GM23338 (cell line): ENCODE results near the gene YTHDC2. TPM values are rescaled to one million over a fixed set of nuclear protein-coding genes. Genes with fewer than 3 reads are reported as not detected.

Experiments used
- ATAC-seq: fragments of 200-7000 bp; cut with Tn5 transposase; 3 replicates; pipeline ENCODE4 v1.9.1; 2020
- DNase-seq: peaks from one replicate; pipeline ENCODE4 v3.0.0-alpha.2; 2015; ENCODE audit warnings: low spot score
- H2AFZ ChIP-seq: fragments of 200-600 bp; sonication (generic); 2 replicates; pipeline ENCODE4 v1.8.0; 2016; ENCODE audit warnings: antibody characterized with exemption, mild to moderate bottlenecking, moderate library complexity
- H3F3A ChIP-seq: fragments of 200-600 bp; sonication (generic); replicated peaks from 2 replicates; pipeline ENCODE4 v1.8.0; 2017; ENCODE audit warnings: antibody characterized with exemption, mixed run types, low read depth
- H3K27ac ChIP-seq: fragments of 200-600 bp; sonication (generic); 2 replicates; pipeline ENCODE4 v1.6.1; 2016; ENCODE audit warnings: low read depth
- H3K27me3 ChIP-seq: fragments of 200-600 bp; sonication (generic); 2 replicates; pipeline ENCODE4 v1.8.0; 2016; ENCODE audit warnings: mild to moderate bottlenecking, mixed run types, moderate library complexity; ENCODE audit not compliant: insufficient read depth
- H3K36me3 ChIP-seq: fragments of 200-600 bp; sonication (generic); 2 replicates; pipeline ENCODE4 v1.8.0; 2016; ENCODE audit warnings: mild to moderate bottlenecking; ENCODE audit not compliant: insufficient read depth
- H3K4me1 ChIP-seq: fragments of 200-600 bp; sonication (generic); 2 replicates; pipeline ENCODE4 v1.8.0; 2016; ENCODE audit warnings: mild to moderate bottlenecking, moderate library complexity; ENCODE audit not compliant: insufficient read depth
- H3K4me2 ChIP-seq: fragments of 200-600 bp; sonication (generic); 2 replicates; pipeline ENCODE4 v1.7.1; 2017; ENCODE audit warnings: mixed run types
- H3K4me3 ChIP-seq: fragments of 200-600 bp; sonication (generic); 2 replicates; pipeline ENCODE4 v1.6.1; 2016; ENCODE audit warnings: mixed run types
- H3K79me2 ChIP-seq: fragments of 200-600 bp; sonication (generic); replicated peaks from 2 replicates; pipeline ENCODE4 v1.8.0; 2017; ENCODE audit warnings: mild to moderate bottlenecking; ENCODE audit not compliant: insufficient read depth
- H3K9me2 ChIP-seq: fragments of 200-600 bp; sonication (generic); 2 replicates; pipeline ENCODE4 v1.8.0; 2017; ENCODE audit not compliant: insufficient read depth
- H4K20me1 ChIP-seq: fragments of 200-600 bp; sonication (generic); replicated peaks from 2 replicates; pipeline ENCODE4 v1.8.0; 2017; ENCODE audit warnings: mild to moderate bottlenecking; ENCODE audit not compliant: insufficient read depth
- H3K27ac Mint-ChIP-seq: 2 replicates; pipeline ENCODE4 v1.8.0; 2020; ENCODE audit warnings: inconsistent platforms, mild to moderate bottlenecking, moderate library complexity, mixed read lengths
- H3K27me3 Mint-ChIP-seq: 3 replicates; pipeline ENCODE4 v1.8.0; 2022; ENCODE audit warnings: low read depth, mild to moderate bottlenecking, moderate library complexity, mixed read lengths, inconsistent platforms; ENCODE audit not compliant: insufficient read depth, poor library complexity
- H3K36me3 Mint-ChIP-seq: 3 replicates; pipeline ENCODE4 v1.8.0; 2021; ENCODE audit warnings: low read depth, mild to moderate bottlenecking, inconsistent platforms, moderate library complexity, mixed read lengths
- H3K4me1 Mint-ChIP-seq: 3 replicates; pipeline ENCODE4 v1.8.0; 2020; ENCODE audit warnings: mild to moderate bottlenecking, inconsistent platforms, mixed read lengths
- H3K4me3 Mint-ChIP-seq: 3 replicates; pipeline ENCODE4 v1.8.0; 2021; ENCODE audit warnings: moderate library complexity, mild to moderate bottlenecking, inconsistent platforms, mixed read lengths
- H3K9me3 Mint-ChIP-seq: 3 replicates; pipeline ENCODE4 v1.8.0; 2020; ENCODE audit warnings: moderate library complexity, mild to moderate bottlenecking, inconsistent platforms, mixed read lengths
- CREB1 ChIP-seq: fragments of 250-450 bp; sonication (Bioruptor Pico); IDR thresholded peaks from 2 replicates; pipeline ENCODE4 v1.5.0; 2020; ENCODE audit warnings: low read depth, mild to moderate bottlenecking, moderate library complexity
- EZH2 ChIP-seq: fragments of 200-600 bp; sonication (generic); IDR thresholded peaks from one replicate; pipeline ENCODE4 v1.8.0; 2017; ENCODE audit warnings: antibody characterized with exemption, mild to moderate bottlenecking, low read depth; ENCODE audit not compliant: unreplicated experiment
- EZH2phosphoT487 ChIP-seq: fragments of 200-600 bp; sonication (generic); IDR thresholded peaks from one replicate; pipeline ENCODE4 v1.8.1; 2018; ENCODE audit warnings: antibody characterized with exemption; ENCODE audit not compliant: unreplicated experiment
- JUNB ChIP-seq: IDR thresholded peaks from one replicate; pipeline ENCODE4 v1.6.1; 2016; ENCODE audit warnings: antibody characterized with exemption; ENCODE audit not compliant: unreplicated experiment
- POLR2AphosphoS5 ChIP-seq: IDR thresholded peaks from 2 replicates; pipeline ENCODE4 v1.6.1; 2016; ENCODE audit warnings: antibody characterized with exemption, low read depth
- STAT1 ChIP-seq: IDR thresholded peaks from one replicate; pipeline ENCODE4 v1.6.1; 2016; ENCODE audit warnings: antibody characterized with exemption; ENCODE audit not compliant: unreplicated experiment
- ZNF331 ChIP-seq: fragments of 250-450 bp; sonication (Bioruptor Pico); IDR thresholded peaks from 2 replicates; pipeline ENCODE4 v1.5.0; 2020; ENCODE audit warnings: low read depth, mild to moderate bottlenecking, moderate library complexity
- long read RNA-seq: library from polyadenylated mRNA; unstranded; transcript quantifications from one replicate; pipeline ENCODE4 v2.0.0, GENCODE V29; 2020; ENCODE audit not compliant: unreplicated experiment
- polyA plus RNA-seq: library from polyadenylated mRNA; unstranded; fragments of >200 nt; fragmentation: Nextera tagmentation; extraction: Ambion mirVana; gene quantifications from 2 replicates; pipeline ENCODE4 v1.2.1, GENCODE V29; 2016
- total RNA-seq: library from RNA; depleted of rRNA; stranded (reverse); fragments of >200 nt; shearing (Covaris generic); gene quantifications from 2 replicates; pipeline ENCODE4 v1.2.3, GENCODE V29; 2014; rRNA removed
- TF ChIP-seq, protein P1 (sequence below), 2 experiments: fragments of 200-600 bp in 1 of 2; sonication (generic) in 1 of 2; conservative IDR thresholded peaks; 2 replicates each; pipeline versions ENCODE4 v1.5.1 to v1.6.1; 2016 to 2017; ENCODE audit warnings: antibody characterized with exemption in 2 of 2, low read depth in 2 of 2, mild to moderate bottlenecking in 2 of 2, moderate library complexity in 1 of 2
- TF ChIP-seq, protein P2 (sequence below): IDR thresholded peaks from one replicate; pipeline ENCODE4 v1.6.1; 2018; ENCODE audit warnings: antibody characterized with exemption; ENCODE audit not compliant: unreplicated experiment

The YTHDC2 gene
- total RNA-seq = 28.5 and 33.9 TPM in 2 replicates
- 15.7 and 19.9 TPM in 2 replicates for polyA plus RNA-seq
- long read RNA-seq, partial matches to known transcripts = 19 of 21 reads
- long read RNA-seq, other reads (novel, unspliced or antisense) = 2 of 21 reads

- H3K27me3 Mint-ChIP-seq = peaks cover 2% of the 10 kb centered on the region
- H3K4me3 Mint-ChIP-seq = peak within 1 kb of the TSS; percentile 76
- H3K27me3 ChIP-seq = no peaks in the 10 kb centered on the region
- peak; percentile 95 for ATAC-seq
- H3K36me3 Mint-ChIP-seq = peaks cover 16% of the 10 kb centered on the region; the same call in 2 of the 3 replicates
- TF ChIP-seq POLR2AphosphoS5 (peak; percentile 85), STAT1 (no peak), ZNF331 (CRISPR knock-in tag) (no peak), CREB1 (CRISPR knock-in tag) (peak; percentile 98), EZH2 (no peak), JUNB (no peak), EZH2phosphoT487 (no peak)
- TF ChIP-seq, protein P1, sequence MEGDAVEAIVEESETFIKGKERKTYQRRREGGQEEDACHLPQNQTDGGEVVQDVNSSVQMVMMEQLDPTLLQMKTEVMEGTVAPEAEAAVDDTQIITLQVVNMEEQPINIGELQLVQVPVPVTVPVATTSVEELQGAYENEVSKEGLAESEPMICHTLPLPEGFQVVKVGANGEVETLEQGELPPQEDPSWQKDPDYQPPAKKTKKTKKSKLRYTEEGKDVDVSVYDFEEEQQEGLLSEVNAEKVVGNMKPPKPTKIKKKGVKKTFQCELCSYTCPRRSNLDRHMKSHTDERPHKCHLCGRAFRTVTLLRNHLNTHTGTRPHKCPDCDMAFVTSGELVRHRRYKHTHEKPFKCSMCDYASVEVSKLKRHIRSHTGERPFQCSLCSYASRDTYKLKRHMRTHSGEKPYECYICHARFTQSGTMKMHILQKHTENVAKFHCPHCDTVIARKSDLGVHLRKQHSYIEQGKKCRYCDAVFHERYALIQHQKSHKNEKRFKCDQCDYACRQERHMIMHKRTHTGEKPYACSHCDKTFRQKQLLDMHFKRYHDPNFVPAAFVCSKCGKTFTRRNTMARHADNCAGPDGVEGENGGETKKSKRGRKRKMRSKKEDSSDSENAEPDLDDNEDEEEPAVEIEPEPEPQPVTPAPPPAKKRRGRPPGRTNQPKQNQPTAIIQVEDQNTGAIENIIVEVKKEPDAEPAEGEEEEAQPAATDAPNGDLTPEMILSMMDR (conservative IDR thresholded peaks at IDR 0.05; ENCODE audit: low read depth in 2 of 2) = peak; percentile 57 to 75
- TF ChIP-seq, protein P2, sequence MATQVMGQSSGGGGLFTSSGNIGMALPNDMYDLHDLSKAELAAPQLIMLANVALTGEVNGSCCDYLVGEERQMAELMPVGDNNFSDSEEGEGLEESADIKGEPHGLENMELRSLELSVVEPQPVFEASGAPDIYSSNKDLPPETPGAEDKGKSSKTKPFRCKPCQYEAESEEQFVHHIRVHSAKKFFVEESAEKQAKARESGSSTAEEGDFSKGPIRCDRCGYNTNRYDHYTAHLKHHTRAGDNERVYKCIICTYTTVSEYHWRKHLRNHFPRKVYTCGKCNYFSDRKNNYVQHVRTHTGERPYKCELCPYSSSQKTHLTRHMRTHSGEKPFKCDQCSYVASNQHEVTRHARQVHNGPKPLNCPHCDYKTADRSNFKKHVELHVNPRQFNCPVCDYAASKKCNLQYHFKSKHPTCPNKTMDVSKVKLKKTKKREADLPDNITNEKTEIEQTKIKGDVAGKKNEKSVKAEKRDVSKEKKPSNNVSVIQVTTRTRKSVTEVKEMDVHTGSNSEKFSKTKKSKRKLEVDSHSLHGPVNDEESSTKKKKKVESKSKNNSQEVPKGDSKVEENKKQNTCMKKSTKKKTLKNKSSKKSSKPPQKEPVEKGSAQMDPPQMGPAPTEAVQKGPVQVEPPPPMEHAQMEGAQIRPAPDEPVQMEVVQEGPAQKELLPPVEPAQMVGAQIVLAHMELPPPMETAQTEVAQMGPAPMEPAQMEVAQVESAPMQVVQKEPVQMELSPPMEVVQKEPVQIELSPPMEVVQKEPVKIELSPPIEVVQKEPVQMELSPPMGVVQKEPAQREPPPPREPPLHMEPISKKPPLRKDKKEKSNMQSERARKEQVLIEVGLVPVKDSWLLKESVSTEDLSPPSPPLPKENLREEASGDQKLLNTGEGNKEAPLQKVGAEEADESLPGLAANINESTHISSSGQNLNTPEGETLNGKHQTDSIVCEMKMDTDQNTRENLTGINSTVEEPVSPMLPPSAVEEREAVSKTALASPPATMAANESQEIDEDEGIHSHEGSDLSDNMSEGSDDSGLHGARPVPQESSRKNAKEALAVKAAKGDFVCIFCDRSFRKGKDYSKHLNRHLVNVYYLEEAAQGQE = no peak
- no peaks in the 10 kb centered on the region; the same call in 2 of the 3 replicates for H3K9me3 Mint-ChIP-seq
- no peaks in the 10 kb centered on the region for H3K9me2 ChIP-seq
- no peaks in the 10 kb centered on the region; the same call in 1 of the 2 replicates for H3K36me3 ChIP-seq
- H4K20me1 ChIP-seq = peaks cover 7% of the 10 kb centered on the region
- peak; percentile 93 for DNase-seq
- peaks cover 11% of the 10 kb centered on the region for H3K4me1 ChIP-seq
- H3K4me3 ChIP-seq = peak within 1 kb of the TSS; percentile 81
- peak within 1 kb of the TSS; percentile 99 for H2AFZ ChIP-seq
- peaks cover 11% of the 10 kb centered on the region for H3K79me2 ChIP-seq
- H3K27ac ChIP-seq = peak within 1 kb of the TSS; percentile 89
- H3K27ac Mint-ChIP-seq = peak within 1 kb of the TSS; percentile 64; the same call in 1 of the 2 replicates
- H3K4me1 Mint-ChIP-seq = peaks cover 10% of the 10 kb centered on the region
- no peaks in the 10 kb centered on the region for H3F3A ChIP-seq
- peak within 1 kb of the TSS; percentile 93 for H3K4me2 ChIP-seq
These were observed at the start of gene YTHDC2 for GRCh38 chr5:113513384-113514288. Gene YTHDC2, plus strand, starts transcription at chr5:113513694. Its CDS starts 202 bp downstream, at chr5:113513896.
